ENCODE results near the gene ALG1. TPM values are rescaled to one million over a fixed set of nuclear protein-coding genes. Genes with fewer than 3 reads are reported as not detected.

ALG1 gene
- total and polyA plus RNA-seq, 2 of the 13 experiments (the other 11 are each of a cell fraction or from before 2014, with no cell fraction given): 43.3 to 75.6 TPM

DNA sequence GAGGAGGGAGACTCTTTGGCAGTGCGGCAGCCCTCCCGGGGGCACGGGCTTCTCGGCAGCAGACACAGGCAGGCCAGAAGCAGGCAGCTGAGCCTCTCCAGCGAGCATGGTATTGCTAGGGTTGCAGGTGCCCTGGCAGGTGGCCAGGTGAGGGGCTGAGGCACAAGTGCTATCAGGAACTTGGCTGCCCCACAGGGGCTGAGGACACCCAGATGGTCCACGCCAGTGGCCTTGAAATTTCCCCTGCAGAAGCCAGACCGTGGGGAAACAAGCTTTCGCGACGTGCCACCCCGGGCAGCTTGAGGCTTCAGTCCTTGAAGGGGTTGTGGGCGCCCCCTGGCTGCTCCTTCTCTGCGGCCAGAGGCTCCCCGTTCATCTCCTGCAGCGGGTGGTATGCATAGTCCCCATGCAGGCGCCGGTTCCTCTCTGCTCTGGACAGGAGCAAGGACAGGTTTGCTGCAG is 46.4 kb upstream of the ALG1 start (continued):
- TF ChIP-seq PAWR (CRISPR knock-in tag; IDR thresholded peaks at IDR 0.05; ENCODE audit: borderline replicate concordance) (no peak), ZNF138 (CRISPR knock-in tag; IDR thresholded peaks at IDR 0.05; ENCODE audit: low read depth) (no peak), CBX5 (CRISPR knock-in tag; IDR thresholded peaks at IDR 0.05; ENCODE audit: borderline replicate concordance) (no peak), ATF1 (CRISPR knock-in tag; IDR thresholded peaks at IDR 0.05) (no peak), MYNN (CRISPR knock-in tag; IDR thresholded peaks at IDR 0.05; ENCODE audit: low read depth) (no peak), KDM2A (CRISPR knock-in tag; IDR thresholded peaks at IDR 0.05; ENCODE audit: borderline replicate concordance, low read depth) (no peak), ZNF724P (CRISPR knock-in tag; IDR thresholded peaks at IDR 0.05; ENCODE audit: borderline replicate concordance) (no peak), TCF7L2 (IDR thresholded peaks at IDR 0.05; ENCODE audit: low read depth, low read length) (no peak), HIVEP1 (CRISPR knock-in tag; IDR thresholded peaks at IDR 0.05) (peak; percentile 23; the same call in 1 of the 2 replicates), RBM39 (IDR thresholded peaks at IDR 0.05; ENCODE audit: low read depth, low read length, poor library complexity, severe bottlenecking) (peak; percentile 53), MIXL1 (CRISPR knock-in tag; IDR thresholded peaks at IDR 0.05) (no peak), STAG1 (CRISPR knock-in tag; IDR thresholded peaks at IDR 0.05) (peak; percentile 66), KAT8 (CRISPR knock-in tag; IDR thresholded peaks at IDR 0.05) (no peak), YEATS4 (CRISPR knock-in tag; IDR thresholded peaks at IDR 0.05; ENCODE audit: borderline replicate concordance) (no peak), KDM5B (CRISPR knock-in tag; IDR thresholded peaks at IDR 0.05; ENCODE audit: borderline replicate concordance) (peak; percentile 34; the same call in 1 of the 2 replicates), NR3C1 (CRISPR knock-in tag; IDR thresholded peaks at IDR 0.05) (no peak)
- TF ChIP-seq, protein P1, sequence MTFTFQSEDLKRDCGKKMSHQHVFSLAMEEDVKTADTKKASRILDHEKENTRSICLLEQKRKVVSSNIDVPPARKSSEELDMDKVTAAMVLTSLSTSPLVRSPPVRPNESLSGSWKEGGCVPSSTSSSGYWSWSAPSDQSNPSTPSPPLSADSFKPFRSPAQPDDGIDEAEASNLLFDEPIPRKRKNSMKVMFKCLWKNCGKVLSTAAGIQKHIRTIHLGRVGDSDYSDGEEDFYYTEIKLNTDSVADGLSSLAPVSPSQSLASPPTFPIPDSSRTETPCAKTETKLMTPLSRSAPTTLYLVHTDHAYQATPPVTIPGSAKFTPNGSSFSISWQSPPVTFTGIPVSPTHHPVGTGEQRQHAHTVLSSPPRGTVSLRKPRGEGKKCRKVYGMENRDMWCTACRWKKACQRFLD (CRISPR knock-in tag; IDR thresholded peaks at IDR 0.05; ENCODE audit: borderline replicate concordance): no peak
- TF ChIP-seq, protein P2, sequence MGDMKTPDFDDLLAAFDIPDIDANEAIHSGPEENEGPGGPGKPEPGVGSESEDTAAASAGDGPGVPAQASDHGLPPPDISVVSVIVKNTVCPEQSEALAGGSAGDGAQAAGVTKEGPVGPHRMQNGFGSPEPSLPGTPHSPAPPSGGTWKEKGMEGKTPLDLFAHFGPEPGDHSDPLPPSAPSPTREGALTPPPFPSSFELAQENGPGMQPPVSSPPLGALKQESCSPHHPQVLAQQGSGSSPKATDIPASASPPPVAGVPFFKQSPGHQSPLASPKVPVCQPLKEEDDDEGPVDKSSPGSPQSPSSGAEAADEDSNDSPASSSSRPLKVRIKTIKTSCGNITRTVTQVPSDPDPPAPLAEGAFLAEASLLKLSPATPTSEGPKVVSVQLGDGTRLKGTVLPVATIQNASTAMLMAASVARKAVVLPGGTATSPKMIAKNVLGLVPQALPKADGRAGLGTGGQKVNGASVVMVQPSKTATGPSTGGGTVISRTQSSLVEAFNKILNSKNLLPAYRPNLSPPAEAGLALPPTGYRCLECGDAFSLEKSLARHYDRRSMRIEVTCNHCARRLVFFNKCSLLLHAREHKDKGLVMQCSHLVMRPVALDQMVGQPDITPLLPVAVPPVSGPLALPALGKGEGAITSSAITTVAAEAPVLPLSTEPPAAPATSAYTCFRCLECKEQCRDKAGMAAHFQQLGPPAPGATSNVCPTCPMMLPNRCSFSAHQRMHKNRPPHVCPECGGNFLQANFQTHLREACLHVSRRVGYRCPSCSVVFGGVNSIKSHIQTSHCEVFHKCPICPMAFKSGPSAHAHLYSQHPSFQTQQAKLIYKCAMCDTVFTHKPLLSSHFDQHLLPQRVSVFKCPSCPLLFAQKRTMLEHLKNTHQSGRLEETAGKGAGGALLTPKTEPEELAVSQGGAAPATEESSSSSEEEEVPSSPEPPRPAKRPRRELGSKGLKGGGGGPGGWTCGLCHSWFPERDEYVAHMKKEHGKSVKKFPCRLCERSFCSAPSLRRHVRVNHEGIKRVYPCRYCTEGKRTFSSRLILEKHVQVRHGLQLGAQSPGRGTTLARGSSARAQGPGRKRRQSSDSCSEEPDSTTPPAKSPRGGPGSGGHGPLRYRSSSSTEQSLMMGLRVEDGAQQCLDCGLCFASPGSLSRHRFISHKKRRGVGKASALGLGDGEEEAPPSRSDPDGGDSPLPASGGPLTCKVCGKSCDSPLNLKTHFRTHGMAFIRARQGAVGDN (CRISPR knock-in tag; IDR thresholded peaks at IDR 0.05): peak; percentile 35; the same call in 1 of the 2 replicates
- TF ChIP-seq, protein P3, sequence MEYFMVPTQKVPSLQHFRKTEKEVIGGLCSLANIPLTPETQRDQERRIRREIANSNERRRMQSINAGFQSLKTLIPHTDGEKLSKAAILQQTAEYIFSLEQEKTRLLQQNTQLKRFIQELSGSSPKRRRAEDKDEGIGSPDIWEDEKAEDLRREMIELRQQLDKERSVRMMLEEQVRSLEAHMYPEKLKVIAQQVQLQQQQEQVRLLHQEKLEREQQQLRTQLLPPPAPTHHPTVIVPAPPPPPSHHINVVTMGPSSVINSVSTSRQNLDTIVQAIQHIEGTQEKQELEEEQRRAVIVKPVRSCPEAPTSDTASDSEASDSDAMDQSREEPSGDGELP (IDR thresholded peaks at IDR 0.05; ENCODE audit: borderline replicate concordance, low read depth): no peak
- TF ChIP-seq, protein P4, sequence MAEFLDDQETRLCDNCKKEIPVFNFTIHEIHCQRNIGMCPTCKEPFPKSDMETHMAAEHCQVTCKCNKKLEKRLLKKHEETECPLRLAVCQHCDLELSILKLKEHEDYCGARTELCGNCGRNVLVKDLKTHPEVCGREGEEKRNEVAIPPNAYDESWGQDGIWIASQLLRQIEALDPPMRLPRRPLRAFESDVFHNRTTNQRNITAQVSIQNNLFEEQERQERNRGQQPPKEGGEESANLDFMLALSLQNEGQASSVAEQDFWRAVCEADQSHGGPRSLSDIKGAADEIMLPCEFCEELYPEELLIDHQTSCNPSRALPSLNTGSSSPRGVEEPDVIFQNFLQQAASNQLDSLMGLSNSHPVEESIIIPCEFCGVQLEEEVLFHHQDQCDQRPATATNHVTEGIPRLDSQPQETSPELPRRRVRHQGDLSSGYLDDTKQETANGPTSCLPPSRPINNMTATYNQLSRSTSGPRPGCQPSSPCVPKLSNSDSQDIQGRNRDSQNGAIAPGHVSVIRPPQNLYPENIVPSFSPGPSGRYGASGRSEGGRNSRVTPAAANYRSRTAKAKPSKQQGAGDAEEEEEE (CRISPR knock-in tag; IDR thresholded peaks at IDR 0.05; ENCODE audit: borderline replicate concordance): no peak
- TF ChIP-seq, protein P5, sequence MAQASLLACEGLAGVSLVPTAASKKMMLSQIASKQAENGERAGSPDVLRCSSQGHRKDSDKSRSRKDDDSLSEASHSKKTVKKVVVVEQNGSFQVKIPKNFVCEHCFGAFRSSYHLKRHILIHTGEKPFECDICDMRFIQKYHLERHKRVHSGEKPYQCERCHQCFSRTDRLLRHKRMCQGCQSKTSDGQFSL (CRISPR knock-in tag; IDR thresholded peaks at IDR 0.05): no peak
- TF ChIP-seq, protein P6, sequence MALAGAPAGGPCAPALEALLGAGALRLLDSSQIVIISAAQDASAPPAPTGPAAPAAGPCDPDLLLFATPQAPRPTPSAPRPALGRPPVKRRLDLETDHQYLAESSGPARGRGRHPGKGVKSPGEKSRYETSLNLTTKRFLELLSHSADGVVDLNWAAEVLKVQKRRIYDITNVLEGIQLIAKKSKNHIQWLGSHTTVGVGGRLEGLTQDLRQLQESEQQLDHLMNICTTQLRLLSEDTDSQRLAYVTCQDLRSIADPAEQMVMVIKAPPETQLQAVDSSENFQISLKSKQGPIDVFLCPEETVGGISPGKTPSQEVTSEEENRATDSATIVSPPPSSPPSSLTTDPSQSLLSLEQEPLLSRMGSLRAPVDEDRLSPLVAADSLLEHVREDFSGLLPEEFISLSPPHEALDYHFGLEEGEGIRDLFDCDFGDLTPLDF (CRISPR knock-in tag; IDR thresholded peaks at IDR 0.05): no peak
